KOPT-K1 (cell line): Measurements from ENCODE around the gene DGCR2.
"Not testable (repeated sequence)": the region's sequence is repeated elsewhere in the genome, so short reads cannot be mapped to it uniquely, and the experiment has no call there.

Experiments
- H3K27ac ChIP-seq: fragments of 200-600 bp; sonication (generic); 2 replicates; pipeline ENCODE4 v1.5.1; 2016; ENCODE audit warnings: antibody characterized with exemption, mild to moderate bottlenecking, low read depth, low read length; ENCODE audit not compliant: poor library complexity, severe bottlenecking
- H3K36me3 ChIP-seq: fragments of 200-600 bp; sonication (generic); 2 replicates; pipeline ENCODE4 v1.5.1; 2017; ENCODE audit warnings: antibody characterized with exemption, mild to moderate bottlenecking, low read length, moderate library complexity; ENCODE audit not compliant: insufficient read depth
- H3K9me3 ChIP-seq: fragments of 200-600 bp; sonication (generic); 2 replicates; pipeline ENCODE4 v1.5.1; 2017; ENCODE audit warnings: antibody characterized with exemption, low read length, mild to moderate bottlenecking; ENCODE audit not compliant: insufficient read depth, poor library complexity, severe bottlenecking

DGCR2 gene

DNA sequence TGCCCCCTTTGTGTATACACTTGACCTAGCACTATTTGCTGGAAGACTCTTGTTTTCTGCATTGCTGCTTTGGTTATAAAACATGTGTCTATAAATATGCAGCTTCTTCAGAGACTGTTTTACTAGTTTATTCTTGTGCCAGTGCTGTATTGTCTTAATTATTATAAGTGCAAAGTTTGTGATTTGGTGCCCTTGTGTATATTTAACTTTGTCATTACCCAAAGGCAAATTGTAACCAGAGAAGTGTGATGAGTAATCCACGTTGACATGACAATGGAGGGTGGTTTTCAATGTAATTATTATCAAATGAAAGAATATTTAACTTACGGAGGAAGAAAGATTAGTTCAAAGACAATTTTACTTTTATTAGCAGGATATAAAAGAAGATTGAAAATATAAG is 111.1 kb downstream of the DGCR2 start:
- Histone ChIP-seq H3K36me3 (no peaks in the 10 kb centered on the region), H3K9me3 (no peaks in the 10 kb centered on the region), H3K27ac (no peak overlapping the region)

DNA sequence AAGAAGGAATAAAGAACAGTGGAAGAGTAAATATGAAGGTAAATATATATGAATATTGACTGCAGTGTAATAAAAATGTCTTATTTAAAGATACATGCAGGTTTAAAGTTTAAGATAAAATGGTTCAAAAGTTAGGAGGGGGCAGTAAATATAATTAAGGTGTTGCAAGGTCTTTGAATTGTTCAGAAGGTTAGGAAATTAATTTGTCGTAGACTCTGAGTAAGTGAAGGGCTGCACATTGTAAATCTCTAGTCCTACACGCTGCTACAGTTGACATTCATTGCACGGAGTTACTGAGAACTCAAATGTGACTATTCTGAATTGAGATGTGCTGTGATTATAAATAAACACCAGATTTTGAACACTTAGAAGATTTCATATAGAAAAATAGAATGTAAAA is 116.3 kb downstream of the DGCR2 start:
- H3K36me3 ChIP-seq, result no peaks in the 10 kb centered on the region
- H3K9me3 ChIP-seq, result peaks cover 7% of the 10 kb centered on the region
- no peak overlapping the region for H3K27ac ChIP-seq

DNA sequence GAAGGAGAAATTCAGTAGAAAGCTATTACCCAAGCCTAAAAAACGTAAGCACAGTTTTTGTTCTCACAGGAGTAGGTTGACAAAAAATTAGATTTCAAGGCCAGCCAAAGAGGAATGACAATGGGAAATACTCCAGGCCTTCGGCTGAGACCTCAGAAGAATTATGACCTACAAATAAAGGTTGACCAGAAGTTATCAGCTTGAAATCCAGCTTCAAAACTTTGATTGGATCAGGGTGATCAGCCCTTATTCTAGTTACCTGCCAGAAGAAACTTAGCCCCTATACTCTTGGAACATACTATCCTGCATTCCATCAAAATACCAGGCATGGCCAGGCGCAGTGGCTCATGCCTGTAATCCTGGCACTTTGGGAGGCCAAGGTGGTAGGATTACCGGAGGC is 117.7 kb downstream of the DGCR2 start:
- no peak overlapping the region for H3K27ac ChIP-seq
- H3K36me3 ChIP-seq, result no peaks in the 10 kb centered on the region
- H3K9me3 ChIP-seq, result peaks cover 7% of the 10 kb centered on the region

DNA sequence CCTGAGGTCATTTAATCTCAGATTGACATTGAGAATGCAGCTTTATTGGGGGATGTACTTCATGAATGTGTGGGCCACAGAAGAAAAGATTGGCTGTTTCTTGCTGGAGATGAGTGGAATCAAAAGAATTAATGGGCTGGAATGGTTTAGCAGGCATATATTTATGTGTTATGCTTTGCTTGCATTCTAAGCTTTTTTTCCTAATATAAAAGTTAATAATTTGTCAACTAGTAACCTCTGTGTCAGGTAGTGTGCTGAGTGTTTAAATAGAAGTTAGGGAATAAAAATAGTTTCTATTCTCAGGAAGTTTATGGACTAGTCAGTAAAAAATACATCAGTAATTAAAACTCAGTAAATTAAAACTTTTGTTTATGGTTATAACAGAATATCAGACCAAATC is 118.7 kb downstream of the DGCR2 start:
- Histone ChIP-seq H3K27ac (no peak overlapping the region), H3K9me3 (peaks cover 7% of the 10 kb centered on the region), H3K36me3 (no peaks in the 10 kb centered on the region)

DNA sequence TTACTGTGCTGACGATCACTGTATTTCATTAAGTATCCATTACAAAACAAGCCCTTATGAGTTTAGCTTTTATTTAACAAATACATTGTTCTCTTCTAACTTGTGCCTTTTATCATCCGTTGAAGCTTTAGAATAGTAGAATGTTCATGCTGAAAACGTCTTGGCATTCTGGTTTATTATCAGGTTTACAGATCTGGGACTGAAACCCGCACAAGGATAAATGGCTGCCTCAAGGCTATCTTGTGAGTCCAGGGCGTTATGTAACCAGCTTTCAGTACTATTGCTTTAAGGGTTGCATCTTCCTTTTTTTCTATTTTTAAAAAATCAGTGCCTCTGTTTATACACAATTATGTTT is 119.6 kb downstream of the DGCR2 start:
- Histone ChIP-seq H3K36me3 (no peaks in the 10 kb centered on the region), H3K27ac (no peak overlapping the region), H3K9me3 (peaks cover 7% of the 10 kb centered on the region)

DNA sequence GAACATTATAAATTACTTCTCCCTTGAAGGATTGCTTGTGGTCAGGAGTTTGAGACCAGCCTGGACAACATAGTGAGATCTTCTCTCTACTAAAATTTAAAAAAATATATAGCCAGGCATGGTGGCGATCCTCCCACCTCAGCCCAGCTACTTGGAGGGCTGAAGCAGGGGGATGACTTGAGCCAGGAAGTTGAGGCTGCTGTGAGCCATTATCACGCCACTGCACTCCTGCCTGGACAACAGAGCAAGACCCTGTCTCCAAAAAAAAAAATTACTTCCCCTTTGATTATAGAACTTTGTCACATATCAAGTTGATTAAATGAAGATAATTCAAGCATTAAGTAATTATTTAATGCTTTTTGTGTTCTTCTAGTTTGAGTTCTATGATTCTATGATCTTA is 121.0 kb downstream of the DGCR2 start:
- Histone ChIP-seq H3K36me3 (no peaks in the 10 kb centered on the region), H3K27ac (no peak overlapping the region), H3K9me3 (peaks cover 7% of the 10 kb centered on the region)

DNA sequence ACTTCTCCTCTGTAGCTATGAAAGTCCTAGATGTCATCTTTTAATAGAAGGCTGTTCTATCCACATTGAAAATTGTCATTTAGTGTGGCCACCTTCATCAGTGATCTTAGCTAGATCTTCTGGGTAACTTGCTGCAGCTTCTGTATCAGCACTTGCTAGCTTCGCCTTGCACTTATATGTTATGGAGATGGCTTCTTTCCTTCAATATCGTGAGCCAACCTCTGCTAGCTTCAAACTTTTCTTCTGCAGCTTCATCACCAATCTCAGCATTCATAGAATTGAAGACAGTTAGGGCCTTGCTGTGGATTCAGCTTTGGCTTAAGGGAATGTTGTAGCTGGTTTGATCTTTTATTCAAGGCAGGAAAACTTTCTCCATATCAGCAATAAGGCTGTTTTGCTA is 122.1 kb downstream of the DGCR2 start:
- not testable (repeated sequence) for H3K27ac ChIP-seq, H3K36me3 ChIP-seq, H3K9me3 ChIP-seq

DNA sequence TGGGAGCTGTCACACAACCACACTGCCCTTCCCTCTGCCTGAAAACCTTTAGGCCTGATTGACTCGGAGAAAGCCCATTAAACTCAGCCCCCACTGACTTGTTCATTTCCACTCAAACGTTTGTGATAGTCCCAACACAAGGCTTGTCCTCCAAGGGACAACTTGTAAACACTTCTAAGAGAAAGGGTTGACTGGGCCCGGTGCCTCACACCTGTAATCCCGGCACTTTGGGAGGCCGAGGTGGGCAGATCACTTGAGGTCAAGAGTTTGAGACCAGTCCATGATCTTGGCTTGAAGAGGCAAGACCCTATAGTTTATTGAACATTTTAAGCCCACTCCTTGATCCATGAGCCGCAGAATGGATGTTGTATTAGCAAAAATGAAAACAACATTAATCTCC is 122.8 kb downstream of the DGCR2 start:
- Histone ChIP-seq H3K9me3 (peaks cover 6% of the 10 kb centered on the region), H3K36me3 (no peaks in the 10 kb centered on the region)

DNA sequence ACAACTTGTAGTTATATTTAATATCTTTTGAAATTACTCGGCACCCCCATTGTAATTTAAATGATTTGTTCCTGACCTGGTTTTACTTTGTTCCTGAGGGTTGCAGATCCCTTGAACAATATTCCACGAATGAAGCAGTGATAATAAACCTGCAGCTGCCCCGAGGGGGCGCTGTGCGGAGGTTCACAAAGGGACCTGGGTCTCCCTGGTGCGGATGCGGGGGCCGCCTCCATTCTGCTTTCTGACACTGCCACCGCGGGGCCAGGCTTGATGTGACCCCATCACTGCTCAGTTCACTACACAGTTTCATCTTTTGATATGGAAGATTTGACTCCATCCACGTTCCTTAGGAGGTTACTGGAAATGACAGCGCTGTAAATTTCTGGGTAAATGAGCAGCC is 123.2 kb downstream of the DGCR2 start:
- H3K9me3 ChIP-seq, result peaks cover 2% of the 10 kb centered on the region
- no peaks in the 10 kb centered on the region for H3K36me3 ChIP-seq
- no peak overlapping the region for H3K27ac ChIP-seq

More for the DNA sequence above, 122.8 kb downstream of the DGCR2 start:
- H3K27ac ChIP-seq, result no peak overlapping the region

DNA sequence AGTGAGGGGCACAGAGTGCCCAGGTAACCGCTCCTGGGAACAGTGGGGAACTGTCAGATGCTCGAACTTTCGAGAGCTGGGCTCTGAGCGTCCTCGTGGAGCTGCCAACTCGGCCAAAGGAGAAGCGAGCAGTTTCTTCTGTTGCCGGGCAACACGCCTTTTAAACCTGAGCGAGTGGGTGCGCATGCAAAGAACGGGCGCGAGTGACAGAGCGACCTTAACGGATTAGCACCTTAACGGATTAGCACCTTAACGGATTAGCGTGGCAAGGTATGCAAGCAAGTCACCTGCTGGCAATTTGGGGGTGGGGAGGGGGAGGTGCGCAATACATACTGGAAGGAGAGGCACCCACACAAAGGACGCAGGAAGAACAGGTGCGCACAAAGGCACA is 124.3 kb downstream of the DGCR2 start:
- no peaks in the 10 kb centered on the region for H3K36me3 ChIP-seq
- H3K9me3 ChIP-seq, result no peaks in the 10 kb centered on the region
- no peak overlapping the region for H3K27ac ChIP-seq

DNA sequence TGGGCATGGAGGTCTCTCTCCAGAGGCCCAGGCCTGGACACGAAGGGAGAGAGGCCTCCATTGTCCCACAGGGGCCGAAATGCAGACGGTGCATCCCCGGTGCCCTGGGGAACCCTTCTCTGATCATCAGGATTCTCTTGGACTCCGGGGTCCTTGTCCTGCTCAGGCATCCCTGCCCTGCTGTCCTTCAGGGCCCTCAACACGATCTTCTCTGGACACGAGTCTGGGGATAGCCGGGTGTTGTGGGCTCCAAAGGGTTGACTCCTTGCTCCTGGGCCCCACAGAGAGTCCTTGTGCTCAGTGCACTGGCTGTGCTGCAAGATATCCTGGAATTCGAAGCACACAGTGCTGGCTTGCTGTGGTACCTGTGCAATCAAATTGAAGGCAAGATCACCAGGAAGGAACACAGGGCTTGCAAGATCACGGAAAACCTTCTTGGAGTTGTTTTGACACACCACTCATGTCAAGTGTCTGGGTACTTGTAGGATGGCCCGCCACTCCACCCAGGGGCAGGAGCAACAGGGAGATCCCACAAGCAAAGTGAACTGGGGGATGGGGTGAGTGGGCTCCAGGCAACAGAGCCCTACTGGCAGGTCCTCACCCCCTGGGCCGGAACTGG is 124.8 kb downstream of the DGCR2 start:
- Histone ChIP-seq H3K9me3 (no peaks in the 10 kb centered on the region), H3K27ac (no peak overlapping the region), H3K36me3 (no peaks in the 10 kb centered on the region)

DNA sequence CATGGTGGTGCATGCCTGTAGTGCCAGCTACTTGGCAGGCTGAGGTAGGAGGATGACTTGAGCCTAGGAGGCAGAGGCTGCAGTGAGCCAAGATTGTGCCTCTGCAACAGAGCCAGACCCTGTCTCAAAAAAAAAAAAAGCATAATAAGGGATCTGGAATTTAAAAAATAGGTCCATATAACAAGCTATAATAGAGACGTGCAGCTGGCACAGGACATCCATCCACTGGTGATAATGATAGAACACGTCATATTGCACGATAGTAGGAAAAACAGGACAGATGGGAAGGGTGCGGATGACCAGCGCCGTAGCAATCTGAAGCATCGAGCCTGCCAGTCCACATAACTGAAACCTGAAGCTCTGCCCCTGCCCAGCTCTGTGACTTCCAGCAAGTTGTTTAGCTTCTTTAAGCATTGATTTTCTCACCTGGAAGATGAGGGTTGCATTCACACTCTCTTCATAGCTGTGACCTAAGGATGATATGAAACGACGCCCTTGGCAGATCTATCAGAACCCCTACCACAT is 125.8 kb downstream of the DGCR2 start:
- Histone ChIP-seq H3K27ac (no peak overlapping the region), H3K36me3 (no peaks in the 10 kb centered on the region), H3K9me3 (no peaks in the 10 kb centered on the region)

DNA sequence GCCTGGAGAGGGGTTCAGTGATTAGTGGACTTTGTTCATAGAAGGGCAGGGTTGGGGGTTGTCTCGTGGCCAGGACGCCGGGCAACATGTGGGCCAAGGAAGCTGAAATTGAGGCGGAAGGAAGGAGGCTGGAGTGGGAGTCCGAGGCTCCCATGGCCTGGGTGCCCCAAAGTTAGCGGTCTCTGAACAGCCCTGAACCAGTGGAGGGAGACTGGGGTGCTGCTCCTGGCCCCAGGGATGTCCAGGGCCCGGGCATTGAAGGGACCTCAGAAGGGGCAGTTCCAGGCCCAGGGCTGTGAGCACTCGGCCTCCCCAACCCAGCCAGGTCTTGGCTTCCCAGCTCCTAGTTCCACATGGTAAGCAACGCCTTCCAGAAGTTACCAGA is 126.9 kb downstream of the DGCR2 start:
- Histone ChIP-seq H3K36me3 (no peaks in the 10 kb centered on the region), H3K27ac (no peak overlapping the region), H3K9me3 (no peaks in the 10 kb centered on the region)

DNA sequence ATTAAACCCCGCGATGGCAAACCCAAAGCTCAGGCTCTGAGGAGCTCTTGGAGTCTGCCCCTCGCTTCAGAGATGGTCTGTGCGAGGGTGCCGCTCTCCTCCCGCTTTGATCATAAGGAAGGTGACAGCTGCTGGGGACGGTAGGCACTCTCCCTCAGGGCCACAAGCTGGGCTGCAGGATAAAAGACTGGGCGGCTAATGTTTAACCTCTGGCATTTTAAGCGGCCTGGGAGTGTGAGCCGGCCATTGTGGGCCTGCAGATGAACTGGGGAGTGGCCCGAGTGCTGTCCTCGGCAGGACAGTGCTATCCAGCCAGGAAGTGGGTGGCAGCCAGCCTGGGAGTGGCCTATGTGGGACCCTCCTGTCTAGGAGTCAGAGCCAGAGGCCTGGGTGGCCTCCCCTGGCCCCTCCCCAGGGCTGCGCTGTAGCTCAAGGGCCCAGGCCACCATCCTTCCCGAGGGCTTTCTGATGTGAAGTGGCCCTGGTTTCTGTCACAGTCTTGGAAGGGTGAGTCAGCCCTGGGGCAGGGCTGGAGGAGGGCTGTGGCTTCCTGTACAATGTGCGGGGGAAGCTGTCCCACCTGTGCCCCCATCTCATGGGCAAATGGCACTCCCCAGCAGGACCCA is 127.4 kb downstream of the DGCR2 start:
- no peak overlapping the region for H3K27ac ChIP-seq

DNA sequence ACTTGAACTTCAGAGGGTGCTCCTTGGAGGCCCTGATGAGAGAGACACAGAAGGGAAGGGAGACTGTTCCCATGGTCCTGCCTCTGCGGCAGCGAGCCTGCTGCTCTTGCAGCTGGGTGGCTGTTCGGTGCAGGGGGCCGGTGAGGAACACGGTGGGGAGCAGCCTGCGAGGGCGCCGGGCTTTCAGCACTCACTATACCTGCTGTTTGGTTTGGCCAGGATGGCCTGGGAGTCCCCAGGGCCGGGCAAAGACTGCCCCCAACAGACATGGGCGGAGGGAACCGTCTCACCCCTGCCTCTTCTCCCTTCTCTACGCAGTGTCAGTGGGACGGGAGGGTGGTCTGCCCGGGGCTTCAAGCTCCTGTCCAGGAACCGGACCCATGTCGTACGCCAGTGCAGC is 128.2 kb downstream of the DGCR2 start:
- H3K27ac ChIP-seq, result no peak overlapping the region
- H3K9me3 ChIP-seq, result no peaks in the 10 kb centered on the region
- no peaks in the 10 kb centered on the region for H3K36me3 ChIP-seq

More for the DNA sequence above, 127.4 kb downstream of the DGCR2 start:
- Histone ChIP-seq H3K36me3 (no peaks in the 10 kb centered on the region), H3K9me3 (no peaks in the 10 kb centered on the region)

DNA sequence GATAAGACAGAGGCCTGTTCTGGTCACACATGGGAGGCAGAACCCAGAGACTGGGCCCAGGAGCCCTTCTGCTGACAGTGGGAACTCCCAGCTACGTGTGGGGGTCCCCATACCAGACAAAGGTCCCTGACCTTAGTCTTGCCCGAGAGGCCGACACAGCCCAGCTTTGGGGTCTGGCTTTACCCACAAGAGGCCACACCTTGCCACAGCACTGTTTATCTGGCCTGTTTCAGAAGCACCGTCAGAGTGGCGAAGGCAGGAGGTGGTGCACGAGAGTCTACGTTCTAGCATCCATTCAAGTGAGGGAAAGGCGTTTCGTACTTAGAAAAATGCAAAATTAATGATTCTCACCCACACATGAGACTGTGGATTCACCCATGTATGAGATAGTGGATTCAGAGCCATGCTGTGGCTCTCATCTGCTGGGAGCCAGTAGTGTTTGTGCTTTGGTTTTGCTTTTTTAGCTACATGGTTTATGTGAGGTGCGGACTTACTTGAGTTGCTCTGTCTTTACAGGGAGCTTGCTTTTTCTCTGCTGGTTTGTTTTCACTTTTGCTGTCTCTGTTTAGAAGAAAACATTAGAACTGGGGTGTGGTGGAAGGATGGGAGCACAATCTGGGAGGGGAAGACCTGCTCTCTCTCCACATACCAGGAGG is 129.5 kb downstream of the DGCR2 start:
- Histone ChIP-seq H3K36me3 (no peaks in the 10 kb centered on the region), H3K27ac (no peak overlapping the region), H3K9me3 (no peaks in the 10 kb centered on the region)
